ENCODE measurements around the gene ARHGAP4.

- TF ChIP-seq PAX5 (IDR thresholded peaks at IDR 0.05; ENCODE audit: insufficient read depth, low read length, severe bottlenecking), result no peak
- TF ChIP-seq POLR2A (IDR thresholded peaks at IDR 0.05; ENCODE audit: low read depth, low read length), result no peak
- no peak for TF ChIP-seq POLR2AphosphoS5 (IDR thresholded peaks at IDR 0.05; ENCODE audit: low read depth, low read length)
- TF ChIP-seq TAF1 (IDR thresholded peaks at IDR 0.05; ENCODE audit: low read depth, low read length), result no peak
Observed at GRCh38 chrX:153903238-153903980, 22.7 kb downstream of the ARHGAP4 start.
